NCI-H128 (cell line): ENCODE data around the gene RAB41.
A peak's percentile ranks its signal among the peaks of the same experiment; 100 is the strongest.
"Not testable (repeated sequence)": the region's sequence is repeated elsewhere in the genome, so short reads cannot be mapped to it uniquely, and the experiment has no call there.

ENCODE experiments used
- DNase-seq: peaks from one replicate; lab custom pipeline; 2025; ENCODE audit not compliant: unreplicated experiment; lab: John Stamatoyannopoulos, UW

Gene RAB41

GRCh38 chrX:70289793-70290770, 8.1 kb downstream of the RAB41 start, which contains the start of the genes KIF4A and PDZD11:
TSS of gene KIF4A (plus strand) at chrX:70290104. CDS start at chrX:70290459, 355 bp downstream.
TSS of gene PDZD11 (minus strand) at chrX:70289927. CDS start at chrX:70289341, 586 bp downstream.
- DNase-seq = peak; percentile 39

GRCh38 chrX:70292788-70293187, 10.8 kb downstream of the RAB41 start:
- DNase-seq = no peak

- no peak for DNase-seq
Measured at GRCh38 chrX:70293621-70294020, 11.6 kb downstream of the RAB41 start.

- no peak for DNase-seq
Measured at GRCh38 chrX:70301716-70302115, 19.7 kb downstream of the RAB41 start.

GRCh38 chrX:70313503-70313902, 31.5 kb downstream of the RAB41 start:
- no peak for DNase-seq

GRCh38 chrX:70322784-70323183, 40.8 kb downstream of the RAB41 start:
- DNase-seq = no peak

- not testable (repeated sequence) for DNase-seq
Measured at GRCh38 chrX:70323628-70324027, 41.7 kb downstream of the RAB41 start.

- no peak for DNase-seq
Measured at GRCh38 chrX:70324326-70324725, 42.4 kb downstream of the RAB41 start.

- DNase-seq = no peak
Measured at GRCh38 chrX:70331161-70331560, 49.2 kb downstream of the RAB41 start.

- DNase-seq = no peak
Measured at GRCh38 chrX:70332600-70332999, 50.6 kb downstream of the RAB41 start.
